H1 (cell line): ENCODE data around the gene GRM8. TPM values are rescaled to one million over a fixed set of nuclear protein-coding genes. Genes with fewer than 3 reads are reported as not detected.

Source experiments
- CTCF ChIA-PET: fragments of 300-600 bp; sonication (Branson Sonifier 250); formaldehyde crosslinking; loops from one replicate; lab custom pipeline; 2021; ENCODE audit not compliant: partially characterized antibody; lab: Charles Lee
- POLR2A ChIA-PET: fragments of 300-600 bp; sonication (Branson Sonifier 250); formaldehyde crosslinking; loops from one replicate; lab custom pipeline; 2021; ENCODE audit warnings: inconsistent platforms; ENCODE audit not compliant: partially characterized antibody; lab: Charles Lee
- DNase-seq, 2 experiments: peaks; one replicate each; pipeline versions ENCODE4 v3.0.0 to v3.0.0-alpha.2; 2010 to 2022; ENCODE audit warnings: low spot score in 2 of 2, low read depth in 1 of 2, mixed read lengths in 1 of 2
- FAIRE-seq: peaks from 2 replicates; lab custom pipeline; 2011; peaks lifted over from hg19 to GRCh38; lab: Jason Lieb, UNC
- H2AFZ ChIP-seq: 2 replicates; pipeline ENCODE4 v1.8.1; 2012; ENCODE audit warnings: low read length, inconsistent platforms
- H2AK5ac ChIP-seq: 2 replicates; pipeline ENCODE4 v1.6.1; 2013; ENCODE audit warnings: low read depth, low read length
- H2BK120ac ChIP-seq: replicated peaks from 2 replicates; pipeline ENCODE3; 2013; ENCODE audit warnings: low read depth, low read length, inconsistent platforms
- H2BK12ac ChIP-seq: 2 replicates; pipeline ENCODE4 v1.6.1; 2013; ENCODE audit warnings: low read depth, low read length
- H2BK15ac ChIP-seq: 2 replicates; pipeline ENCODE4 v1.6.1; 2013; ENCODE audit warnings: low read length
- H2BK20ac ChIP-seq: 2 replicates; pipeline ENCODE4 v1.6.1; 2013; ENCODE audit warnings: low read length
- H2BK5ac ChIP-seq: 2 replicates; pipeline ENCODE4 v1.6.1; 2013; ENCODE audit warnings: low read depth, low read length
- H3K14ac ChIP-seq: 2 replicates; pipeline ENCODE4 v1.6.1; 2013; ENCODE audit warnings: inconsistent platforms; ENCODE audit not compliant: insufficient read length
- H3K18ac ChIP-seq: 2 replicates; pipeline ENCODE4 v1.6.1; 2013; ENCODE audit warnings: low read length; ENCODE audit errors: extremely low read depth
- H3K23ac ChIP-seq: 2 replicates; pipeline ENCODE4 v1.6.1; 2013; ENCODE audit warnings: inconsistent platforms; ENCODE audit not compliant: insufficient read length
- H3K23me2 ChIP-seq: 2 replicates; pipeline ENCODE4 v1.6.1; 2013; ENCODE audit warnings: low read depth, low read length
- H3K27ac ChIP-seq: 2 replicates; pipeline ENCODE4 v1.6.1; 2011; ENCODE audit warnings: low read depth, low read length, inconsistent platforms
- H3K27me3 ChIP-seq, 4 experiments: replicated peaks in 1 of 4; 1 replicate in 1 of 4; 2 replicates in 3 of 4; pipeline versions ENCODE4 v1.6.1 to v1.8.1; 2011 to 2013; ENCODE audit warnings: low read length in 3 of 4, mild to moderate bottlenecking in 3 of 4, inconsistent platforms in 2 of 4, mixed read lengths in 2 of 4, moderate library complexity in 1 of 4; ENCODE audit not compliant: control insufficient read depth in 3 of 4, insufficient read depth in 3 of 4; ENCODE audit errors: extremely low read depth in 1 of 4
- H3K36me3 ChIP-seq, 4 experiments: 2 replicates each; pipeline versions ENCODE4 v1.6.1 to v1.8.1; 2011 to 2013; ENCODE audit warnings: mild to moderate bottlenecking in 4 of 4, low read length in 3 of 4, moderate library complexity in 2 of 4, control low read depth in 1 of 4, inconsistent platforms in 1 of 4; ENCODE audit not compliant: insufficient read depth in 4 of 4, control insufficient read depth in 2 of 4
- H3K4ac ChIP-seq: replicated peaks from 2 replicates; pipeline ENCODE3; 2013; ENCODE audit warnings: low read length, low read depth, mixed read lengths, inconsistent platforms; ENCODE audit not compliant: insufficient read length
- H3K4me1 ChIP-seq, 4 experiments: replicated peaks in 1 of 4; 1 replicate in 1 of 4; 2 replicates in 3 of 4; pipeline versions ENCODE4 v1.6.1 to v1.8.1; 2011 to 2013; ENCODE audit warnings: low read length in 3 of 4, inconsistent platforms in 2 of 4, mixed read lengths in 1 of 4; ENCODE audit not compliant: insufficient read depth in 4 of 4, control insufficient read depth in 3 of 4
- H3K4me2 ChIP-seq, 2 experiments: 2 replicates each; pipeline versions ENCODE4 v1.6.1 to v1.8.1; 2011 to 2013; ENCODE audit warnings: low read depth in 2 of 2, low read length in 2 of 2, control low read depth in 1 of 2, inconsistent platforms in 1 of 2, mild to moderate bottlenecking in 1 of 2; ENCODE audit not compliant: insufficient read depth in 1 of 2
- H3K4me3 ChIP-seq, 4 experiments: fragments of 200-600, 300-600 bp in 1 of 4; sonication (generic), shearing (Covaris generic), sonication (Bioruptor Twin) in 1 of 4; 2 replicates each; pipeline versions ENCODE4 v1.5.1 to v1.8.1; 2011 to 2016; ENCODE audit warnings: low read length in 4 of 4, low read depth in 3 of 4, control low read depth in 2 of 4, inconsistent platforms in 2 of 4, mild to moderate bottlenecking in 2 of 4, mixed read lengths in 1 of 4, moderate library complexity in 1 of 4; ENCODE audit not compliant: insufficient read depth in 2 of 4; ENCODE audit errors: extremely low read depth in 1 of 4
- H3K56ac ChIP-seq: replicated peaks from 2 replicates; pipeline ENCODE3; 2013; ENCODE audit warnings: low read depth, mild to moderate bottlenecking, mixed read lengths, low read length, inconsistent platforms; ENCODE audit not compliant: insufficient read length
- H3K79me1 ChIP-seq: 2 replicates; pipeline ENCODE4 v1.6.1; 2013; ENCODE audit warnings: low read depth, low read length, control low read depth
- H3K79me2 ChIP-seq, 2 experiments: 2 replicates each; pipeline versions ENCODE4 v1.6.1 to v1.8.1; 2012 to 2013; ENCODE audit warnings: low read length in 2 of 2, mild to moderate bottlenecking in 2 of 2, inconsistent platforms in 1 of 2; ENCODE audit not compliant: insufficient read depth in 2 of 2, control insufficient read depth in 1 of 2
- H3K9ac ChIP-seq, 4 experiments: replicated peaks in 1 of 4; 1 replicate in 1 of 4; 2 replicates in 3 of 4; pipeline versions ENCODE4 v1.6.1 to v1.8.1; 2011 to 2013; ENCODE audit warnings: low read depth in 3 of 4, low read length in 3 of 4, control low read depth in 2 of 4, mild to moderate bottlenecking in 2 of 4, moderate library complexity in 2 of 4, inconsistent platforms in 1 of 4; ENCODE audit errors: extremely low read depth in 1 of 4
- H3K9me3 ChIP-seq, 2 experiments: 2 replicates each; pipeline versions ENCODE4 v1.6.1 to v1.8.1; 2012 to 2013; ENCODE audit warnings: mild to moderate bottlenecking in 2 of 2, moderate library complexity in 2 of 2, control low read depth in 1 of 2, inconsistent platforms in 1 of 2, low read depth in 1 of 2, low read length in 1 of 2, mixed read lengths in 1 of 2; ENCODE audit not compliant: insufficient read depth in 2 of 2
- H4K20me1 ChIP-seq, 2 experiments: replicated peaks in 1 of 2; 2 replicates each; pipeline versions ENCODE3 to v1.8.1; 2011 to 2013; ENCODE audit warnings: inconsistent platforms in 2 of 2, low read length in 2 of 2, mild to moderate bottlenecking in 1 of 2; ENCODE audit not compliant: insufficient read depth in 2 of 2, control insufficient read depth in 1 of 2
- H4K5ac ChIP-seq: 2 replicates; pipeline ENCODE4 v1.6.1; 2013; ENCODE audit warnings: low read length, low read depth, mixed read lengths, inconsistent platforms; ENCODE audit not compliant: insufficient read length
- H4K8ac ChIP-seq: 2 replicates; pipeline ENCODE4 v1.8.0; 2013; ENCODE audit warnings: mild to moderate bottlenecking, moderate library complexity, low read length, inconsistent platforms; ENCODE audit not compliant: insufficient read depth; ENCODE audit errors: extremely low read depth
- H4K91ac ChIP-seq: replicated peaks from 2 replicates; pipeline ENCODE3; 2013; ENCODE audit warnings: low read length, mixed read lengths, inconsistent platforms; ENCODE audit not compliant: insufficient read length
- ATF3 ChIP-seq: IDR thresholded peaks from 2 replicates; pipeline ENCODE4 v1.6.1; 2011; ENCODE audit warnings: low read depth, mild to moderate bottlenecking, low read length; ENCODE audit not compliant: insufficient read depth
- BCL11A ChIP-seq, 2 experiments: IDR thresholded peaks; one replicate each; pipeline ENCODE4 v1.6.1; 2011; ENCODE audit warnings: low read depth in 2 of 2, low read length in 2 of 2, mild to moderate bottlenecking in 2 of 2
- CBX8 ChIP-seq: fragments of 300-800, 300-1000 bp; sonication (generic); IDR thresholded peaks from 2 replicates; pipeline ENCODE4 v1.7.1; 2016; ENCODE audit warnings: low read depth, low read length, borderline replicate concordance
- EZH2 ChIP-seq: fragments of 200-600 bp; sonication (generic); IDR thresholded peaks from 2 replicates; pipeline ENCODE4 v1.7.1; 2012; ENCODE audit warnings: low read depth, mild to moderate bottlenecking, moderate library complexity, low read length, inconsistent platforms; ENCODE audit not compliant: severe bottlenecking
- JUND ChIP-seq: IDR thresholded peaks from 2 replicates; pipeline ENCODE4 v1.6.1; 2011; ENCODE audit warnings: mild to moderate bottlenecking, improper control_type of control experiment, low read length
- MAX ChIP-seq: IDR thresholded peaks from 2 replicates; pipeline ENCODE4 v1.6.1; 2012; ENCODE audit warnings: inconsistent platforms
- RAD21 ChIP-seq, 2 experiments: IDR thresholded peaks in 1 of 2; conservative IDR thresholded peaks in 1 of 2; 2 replicates each; pipeline ENCODE4 v1.6.1; 2011; ENCODE audit warnings: low read depth in 2 of 2, low read length in 2 of 2, improper control_type of control experiment in 1 of 2, inconsistent platforms in 1 of 2, mild to moderate bottlenecking in 1 of 2, moderate library complexity in 1 of 2
- SAP30 ChIP-seq: fragments of 300-600 bp; sonication (generic); IDR thresholded peaks from 2 replicates; pipeline ENCODE4 v1.7.1; 2012; ENCODE audit warnings: low read length, moderate library complexity, mild to moderate bottlenecking, inconsistent platforms; ENCODE audit not compliant: insufficient read depth, insufficient replicate concordance
- SP1 ChIP-seq: IDR thresholded peaks from 2 replicates; pipeline ENCODE4 v1.6.1; 2011; ENCODE audit warnings: low read depth, low read length
- SRF ChIP-seq: IDR thresholded peaks from 2 replicates; pipeline ENCODE4 v1.6.1; 2011; ENCODE audit warnings: mild to moderate bottlenecking, low read depth, low read length, moderate library complexity
- TAF1 ChIP-seq: IDR thresholded peaks from 2 replicates; pipeline ENCODE4 v1.6.1; 2011; ENCODE audit warnings: mild to moderate bottlenecking, low read depth, low read length
- TAF7 ChIP-seq: optimal IDR thresholded peaks from 2 replicates; pipeline ENCODE3; 2011; ENCODE audit warnings: low read depth, mild to moderate bottlenecking, inconsistent platforms, low read length, moderate library complexity, borderline replicate concordance
- WGBS, 2 experiments: shearing (Covaris generic) in 1 of 2; methylation state at CpG; one replicate each; pipeline versions ENCODE4 v1.1.6 to v1.1.7; 2013 to 2015; ENCODE audit warnings: low lambda C conversion rate in 2 of 2, mixed read lengths in 2 of 2, inconsistent platforms in 1 of 2, low coverage in 1 of 2, missing lambda C conversion rate in 1 of 2; ENCODE audit not compliant: insufficient replicate concordance in 2 of 2, insufficient coverage in 1 of 2, insufficient read length in 1 of 2; ENCODE audit errors: extremely low coverage in 1 of 2, missing lambda C conversion rate in 1 of 2; 5-methylcytosine and 5-hydroxymethylcytosine counted together
- polyA plus RNA-seq, 7 experiments: library from polyadenylated mRNA; depleted of rRNA in 3 of 7; stranded (reverse) in 5 of 7; unstranded in 2 of 7; fragments of >200 nt in 5 of 7; fragments of 200-250 nt in 2 of 7; gene quantifications; 1 replicate in 5 of 7; 2 replicates in 1 of 7; 4 replicates in 1 of 7; pipeline versions ENCODE4 v1.2.1 to v1.2.3, GENCODE V29; 2011 to 2013; ENCODE audit warnings: missing spikeins in 2 of 7, mixed read lengths in 2 of 7
- total RNA-seq: library from RNA; stranded (reverse); fragmentation: NEBNext Ultra II Directional; extraction: Animal tissue kit (Norgen Biotek cat#: 25700); gene quantifications from 2 replicates; pipeline ENCODE4 v1.2.1, GENCODE V29; 2021

Gene GRM8
- total and polyA plus RNA-seq, 2 of the 8 experiments (the other 6 are each of a cell fraction or from before 2014, with no cell fraction given), result 2.6 to 2.8 TPM

GRCh38 chr7:127035203-127035849, 217.4 kb downstream of the GRM8 start:
- H3K79me1 ChIP-seq, result no peaks in the 10 kb centered on the region
- TF ChIP-seq SP1 (no peak), EZH2 (no peak), CBX8 (no peak), TAF7 (no peak), ATF3 (no peak), BCL11A (IDR thresholded peaks at IDR 0.05; ENCODE audit: low read depth in 2 of 2, low read length in 2 of 2) (no peak), SAP30 (no peak), RAD21 (IDR thresholded peaks at IDR 0.05 in 1 of 2, conservative IDR thresholded peaks at IDR 0.05 in 1 of 2; ENCODE audit: low read depth in 2 of 2, low read length in 2 of 2) (no peak), TAF1 (no peak), SRF (no peak), MAX (no peak), JUND (no peak)

More at GRCh38 chr7:127035203-127035849, 217.4 kb downstream of the GRM8 start:
- Histone ChIP-seq H3K18ac (no peak overlapping the region), H2BK20ac (no peak overlapping the region), H3K4me3 (no peak overlapping the region), H3K9ac (no peak overlapping the region), H3K23me2 (no peaks in the 10 kb centered on the region), H4K5ac (no peak overlapping the region), H2BK5ac (no peak overlapping the region), H3K23ac (no peak overlapping the region), H3K4ac (no peak overlapping the region), H3K14ac (no peak overlapping the region), H4K20me1 (no peaks in the 10 kb centered on the region), H2BK12ac (no peak overlapping the region), H3K56ac (no peak overlapping the region), H4K8ac (no peak overlapping the region), H2BK120ac (no peak overlapping the region), H3K27ac (no peak overlapping the region), H3K79me2 (no peaks in the 10 kb centered on the region), H3K9me3 (no peaks in the 10 kb centered on the region), H3K4me2 (no peak overlapping the region), H2AK5ac (no peak overlapping the region), H4K91ac (no peak overlapping the region), H2BK15ac (no peak overlapping the region), H3K27me3 (no peaks in the 10 kb centered on the region), H3K36me3 (no peaks in the 10 kb centered on the region), H2AFZ (no peak overlapping the region), H3K4me1 (no peaks in the 10 kb centered on the region)
- 96% methylated on average over 6 of the region's 6 CpGs; no CpG with 5 or more reads in 1 of the 2 experiments for whole genome bisulfite sequencing, 2 experiments
- no peak for FAIRE-seq
- ChIA-PET CTCF (interaction anchor here (1.1 to 1.4 kb wide), 2 partner anchors 11 to 232 kb away, joined by 3 read pairs; no protein-coding TSS in a partner anchor), POLR2A (no interaction called here)
- DNase-seq, result no peak
